ENCODE results near the gene PDLIM5.
A peak's percentile ranks its signal among the peaks of the same experiment; 100 is the strongest.

GRCh38 chr4:94680176-94680862 lies 228.6 kb downstream of the PDLIM5 start:
- TF ChIP-seq ZFP3 (CRISPR knock-in tag; IDR thresholded peaks at IDR 0.05): no peak
- TF ChIP-seq ARNTL (CRISPR knock-in tag; IDR thresholded peaks at IDR 0.05; ENCODE audit: borderline replicate concordance, low read depth): no peak
- no peak for TF ChIP-seq OSR1 (CRISPR knock-in tag; IDR thresholded peaks at IDR 0.05)
- 0 out of 2 replicates have a peak, but pooled peaks have one; percentile 44 for TF ChIP-seq GLIS3 (CRISPR knock-in tag; IDR thresholded peaks at IDR 0.05)
- no peak for TF ChIP-seq PATZ1 (CRISPR knock-in tag; IDR thresholded peaks at IDR 0.05; ENCODE audit: borderline replicate concordance)
- 0 out of 2 replicates have a peak, but pooled peaks have one; percentile 26 for TF ChIP-seq CSRNP3 (CRISPR knock-in tag; IDR thresholded peaks at IDR 0.05)
- no peak for TF ChIP-seq ZNF565 (CRISPR knock-in tag; conservative IDR thresholded peaks at IDR 0.05; ENCODE audit: low read depth)
- TF ChIP-seq SNAI2 (CRISPR knock-in tag; IDR thresholded peaks at IDR 0.05): no peak
- peak; percentile 68 for TF ChIP-seq TSHZ2 (CRISPR knock-in tag; IDR thresholded peaks at IDR 0.05)
- TF ChIP-seq TCF4 (CRISPR knock-in tag; IDR thresholded peaks at IDR 0.05; ENCODE audit: borderline replicate concordance): peak; percentile 62; the same call in 1 of the 2 replicates

Measured in SK-N-SH treated with all-trans-retinoic acid at 6 μM for 48 hours (cell line).